ENCODE data around the gene KATNAL1. TPM values are rescaled to one million over a fixed set of nuclear protein-coding genes. Genes with fewer than 3 reads are reported as not detected.

The KATNAL1 gene
- total RNA-seq, 1 donor from 2014 or later = 95.3 TPM

DNA sequence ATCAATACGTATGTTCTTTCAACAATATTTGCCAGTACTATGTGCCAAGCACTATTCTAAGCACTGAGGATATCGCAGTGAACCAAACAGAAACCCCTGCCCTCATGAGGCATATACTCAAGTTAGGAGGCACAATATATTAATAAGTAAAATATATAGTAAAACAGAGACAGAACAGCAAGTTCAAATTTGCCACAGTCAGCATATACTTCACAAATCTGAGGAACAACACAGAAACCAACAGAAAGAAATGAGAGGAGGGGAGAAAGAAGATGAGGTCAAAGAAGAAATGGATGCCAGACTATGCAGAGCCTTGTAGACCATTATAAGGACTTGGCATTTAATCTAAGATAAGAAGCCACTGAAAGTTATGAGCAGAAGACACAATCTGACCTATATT is 59.9 kb downstream of the KATNAL1 start:
- intact Hi-C loops (cut with DNase I) = no loop called here
- DNase-seq (ENCODE audit: low spot score) = no peak

- intact Hi-C loops (cut with DNase I) = no loop called here
- no peak for DNase-seq (ENCODE audit: low spot score)
Measured at GRCh38 chr13:30241532-30241931, 65.8 kb downstream of the KATNAL1 start.

DNA sequence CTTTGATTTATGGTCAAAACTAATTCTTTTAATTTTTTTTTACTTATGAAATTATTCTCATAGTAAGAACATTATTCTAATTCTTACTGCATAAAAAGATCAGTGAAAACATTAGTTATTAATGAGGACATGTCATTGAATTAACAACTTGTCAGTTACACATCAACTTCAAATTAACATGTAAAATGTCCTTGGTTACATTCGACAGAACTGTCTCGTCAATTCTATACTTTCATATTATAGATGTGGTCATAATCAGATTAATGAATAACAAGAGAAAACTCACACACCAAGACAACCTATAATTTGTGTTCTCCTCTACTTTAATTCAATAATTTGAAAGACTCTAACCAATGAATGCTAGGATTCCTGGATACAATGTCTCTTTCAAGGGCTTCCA is 66.7 kb downstream of the KATNAL1 start:
- DNase-seq (ENCODE audit: low spot score) = no peak
- intact Hi-C loops (cut with DNase I) = no loop called here

- intact Hi-C loops (cut with DNase I) = no loop called here
Measured at GRCh38 chr13:30235216-30235615, 72.1 kb downstream of the KATNAL1 start.

DNA sequence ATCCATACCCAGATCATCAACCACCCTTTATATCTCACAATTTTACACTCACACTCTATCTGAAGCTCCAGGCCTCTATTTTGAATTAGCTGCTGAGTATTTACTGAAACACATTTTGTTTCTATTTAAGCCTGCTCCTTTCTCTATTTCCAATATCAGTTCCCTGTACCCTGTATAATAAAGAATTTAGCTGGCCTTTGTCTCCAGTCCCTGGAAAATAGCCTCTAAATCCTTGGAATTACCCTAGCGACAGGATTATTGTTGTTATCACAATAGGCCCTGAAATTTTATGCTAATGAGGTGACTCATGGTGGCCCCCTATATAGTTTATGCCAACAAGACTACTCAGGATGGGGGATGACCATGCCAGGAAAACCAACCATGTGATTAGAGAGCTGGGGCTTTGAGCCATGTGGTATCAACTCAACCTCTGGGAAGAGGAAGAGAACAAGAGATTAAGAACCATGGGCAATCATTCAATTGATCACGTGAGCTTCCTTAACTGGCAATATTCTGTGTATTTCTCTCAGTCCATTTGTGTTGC is 72.7 kb downstream of the KATNAL1 start:
- DNase-seq (ENCODE audit: low spot score) = no peak
- intact Hi-C loops (cut with DNase I) = no loop called here

More at GRCh38 chr13:30235216-30235615, 72.1 kb downstream of the KATNAL1 start:
- no peak for DNase-seq (ENCODE audit: low spot score)

DNA sequence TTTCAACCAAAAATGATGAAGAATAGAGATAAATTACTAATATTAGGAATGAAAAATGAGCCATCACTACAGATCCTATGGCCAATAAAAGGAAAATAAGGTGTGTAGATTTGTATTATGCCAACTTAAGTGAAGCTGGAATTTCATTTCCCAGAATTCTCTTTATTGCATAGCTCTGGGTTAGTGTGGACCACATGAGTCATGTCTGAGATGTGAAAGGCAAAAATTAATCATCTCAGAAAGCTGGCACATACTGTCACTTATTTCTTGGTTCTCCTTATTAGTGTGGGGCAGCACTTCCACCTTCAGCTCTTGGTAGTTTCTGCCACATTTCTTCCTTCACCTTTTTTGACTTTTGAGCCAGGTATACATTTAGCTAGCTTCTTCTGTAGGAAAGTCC is 82.6 kb downstream of the KATNAL1 start:
- no peak for DNase-seq (ENCODE audit: low spot score)
- intact Hi-C loops (cut with DNase I) = no loop called here

DNA sequence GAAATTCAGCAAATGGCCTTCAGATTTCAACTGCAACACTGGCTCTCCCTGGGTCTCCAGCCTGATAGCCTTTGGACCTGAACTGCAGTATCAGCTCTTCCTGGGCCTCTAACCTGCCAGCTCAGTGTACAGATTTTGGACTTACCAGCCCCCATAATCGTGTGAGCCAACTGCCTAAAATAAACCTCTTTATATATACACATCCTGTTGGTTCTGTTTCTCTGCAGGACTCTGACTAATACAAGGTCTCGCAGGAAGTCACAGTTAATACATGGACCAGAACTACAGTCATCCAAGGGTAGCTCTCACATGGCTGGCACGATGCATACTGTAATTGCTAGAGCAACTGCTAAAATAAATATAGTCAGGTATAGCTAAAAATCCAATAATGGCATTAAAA is 85.1 kb downstream of the KATNAL1 start:
- intact Hi-C loops (cut with DNase I) = no loop called here
- DNase-seq (ENCODE audit: low spot score) = no peak

DNA sequence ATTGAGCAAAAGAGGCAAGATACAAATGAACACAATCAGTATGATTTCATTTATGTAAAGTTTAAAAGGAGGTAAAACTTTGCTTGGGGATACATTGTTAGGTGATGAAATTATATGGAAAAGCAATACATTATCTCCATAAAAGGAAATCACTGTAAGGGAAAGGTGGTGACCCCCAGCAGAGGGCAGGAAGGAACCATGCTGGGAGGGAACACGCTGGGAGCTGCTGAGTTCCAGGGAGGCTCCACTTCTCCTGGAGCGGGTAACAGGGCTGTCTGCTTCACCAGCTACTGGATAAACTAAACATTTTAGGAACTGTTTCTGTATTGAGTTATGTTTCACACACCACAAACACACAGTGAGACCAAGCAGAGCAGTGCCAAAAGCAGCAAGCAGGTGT is 91.2 kb downstream of the KATNAL1 start:
- intact Hi-C loops (cut with DNase I) = no loop called here
- no peak for DNase-seq (ENCODE audit: low spot score)

DNA sequence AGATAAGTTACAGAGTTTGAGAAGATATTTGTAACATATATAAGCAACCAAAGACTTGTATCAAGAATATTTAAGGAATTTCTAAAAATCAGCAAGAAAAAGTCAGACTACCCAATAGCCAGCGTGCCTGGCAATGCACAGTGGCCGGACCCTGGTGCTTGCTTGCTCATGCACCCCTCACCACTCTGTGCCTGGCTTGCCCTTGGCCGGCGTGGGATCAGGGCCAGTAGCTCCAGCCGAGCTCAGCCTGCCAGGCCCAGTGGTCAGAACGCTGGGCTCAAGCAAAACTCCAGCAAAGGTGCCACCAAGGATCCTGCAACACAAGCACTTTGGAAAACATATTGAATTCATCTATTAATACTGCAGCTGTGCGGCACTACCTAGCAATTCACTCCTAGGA is 95.1 kb downstream of the KATNAL1 start:
- intact Hi-C loops (cut with DNase I) = no loop called here
- DNase-seq (ENCODE audit: low spot score) = no peak

DNA sequence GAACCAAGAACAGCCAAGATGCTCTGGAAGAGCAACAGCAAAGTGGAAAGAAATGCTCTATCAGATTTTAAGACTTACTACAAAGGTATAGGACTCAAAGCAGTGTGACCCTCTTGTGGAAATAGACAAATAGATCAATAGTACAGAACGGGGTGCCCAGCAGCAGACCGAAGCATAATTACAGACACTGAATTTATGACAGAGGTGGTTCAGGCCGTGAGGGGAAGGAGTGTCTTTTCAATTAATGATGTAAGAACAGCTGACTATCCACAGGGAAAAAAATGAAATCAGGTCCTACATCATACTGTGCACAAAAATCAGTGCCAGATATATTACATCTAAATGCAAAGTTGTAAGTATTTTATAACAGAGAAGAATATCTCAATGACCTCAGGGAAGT is 95.6 kb downstream of the KATNAL1 start:
- intact Hi-C loops (cut with DNase I) = no loop called here
- no peak for DNase-seq (ENCODE audit: low spot score)

GRCh38 chr13:30204564-30204963 is 102.8 kb downstream of the KATNAL1 start:
- intact Hi-C loops (cut with DNase I) = no loop called here
- DNase-seq (ENCODE audit: low spot score) = no peak

- no peak for DNase-seq (ENCODE audit: low spot score)
- intact Hi-C loops (cut with DNase I) = no loop called here
Measured at GRCh38 chr13:30196025-30196424, 111.3 kb downstream of the KATNAL1 start.

DNA sequence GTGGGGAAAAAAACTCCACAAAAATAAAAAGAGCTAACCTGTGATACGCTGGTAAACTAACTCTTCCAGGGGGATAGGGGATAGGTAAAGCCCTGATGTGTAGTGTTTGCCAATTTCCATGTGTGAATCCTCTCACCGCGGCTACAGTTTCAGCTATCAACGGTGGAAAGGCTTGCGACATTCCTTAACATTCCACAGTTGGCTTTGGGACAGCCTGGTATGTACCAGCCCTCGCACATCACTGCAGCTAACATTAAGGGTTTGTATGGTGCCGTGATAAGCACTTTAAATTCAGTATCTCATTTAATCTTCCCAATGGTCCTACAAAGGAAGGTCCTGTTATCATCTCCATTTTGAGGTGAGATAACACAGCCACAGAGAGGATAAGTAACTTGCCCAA is 112.4 kb downstream of the KATNAL1 start:
- no peak for DNase-seq (ENCODE audit: low spot score)

DNA sequence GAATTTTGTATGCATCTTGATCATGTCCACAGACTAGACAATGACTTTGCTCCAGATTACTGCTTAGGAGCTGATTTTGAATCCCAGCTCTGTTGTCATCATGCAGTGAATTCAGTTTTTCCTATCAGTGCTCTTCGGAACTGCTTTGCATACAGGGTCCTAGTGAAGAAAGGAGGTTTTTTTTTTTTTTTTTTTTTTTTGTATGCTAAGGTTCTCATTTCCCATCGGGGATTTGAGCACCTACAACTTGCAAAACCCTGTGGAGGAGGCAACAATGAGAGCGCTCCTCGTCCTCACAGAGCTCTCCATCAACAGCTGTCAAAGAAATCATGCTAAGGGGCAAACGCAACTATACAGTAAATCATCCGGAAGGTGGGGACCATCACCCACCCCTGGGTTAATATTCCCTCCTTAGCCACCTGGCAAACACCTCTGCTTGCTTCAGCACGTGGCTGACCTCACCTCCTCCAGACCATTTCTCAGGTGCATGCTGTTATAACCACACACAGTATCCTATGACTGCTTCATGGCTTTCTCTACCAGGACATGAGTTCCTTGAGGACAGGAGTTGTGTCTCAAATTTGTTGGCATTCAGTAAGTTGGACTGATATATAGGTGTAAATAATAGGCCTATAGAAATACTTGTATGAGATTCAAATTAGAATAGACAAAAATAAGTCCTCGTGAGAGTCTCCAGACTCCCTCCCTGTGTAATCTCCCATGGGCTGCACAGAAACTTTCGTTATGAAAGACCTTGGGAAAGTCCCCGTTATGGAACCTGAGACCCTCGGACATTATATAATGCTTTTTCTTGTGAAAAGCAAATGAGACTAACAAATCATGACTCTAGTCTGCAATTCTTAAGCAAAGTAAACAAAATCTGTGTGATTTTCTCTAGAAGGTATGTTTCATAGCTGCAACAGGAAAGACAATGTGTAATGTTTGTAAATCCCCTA is 113.8 kb downstream of the KATNAL1 start:
- DNase-seq (ENCODE audit: low spot score) = no peak
- intact Hi-C loops (cut with DNase I) = no loop called here

More for the DNA sequence above, 112.4 kb downstream of the KATNAL1 start:
- intact Hi-C loops (cut with DNase I) = no loop called here

- intact Hi-C loops (cut with DNase I) = no loop called here
- no peak for DNase-seq (ENCODE audit: low spot score)
Measured at GRCh38 chr13:30192320-30193093, 114.8 kb downstream of the KATNAL1 start.

DNA sequence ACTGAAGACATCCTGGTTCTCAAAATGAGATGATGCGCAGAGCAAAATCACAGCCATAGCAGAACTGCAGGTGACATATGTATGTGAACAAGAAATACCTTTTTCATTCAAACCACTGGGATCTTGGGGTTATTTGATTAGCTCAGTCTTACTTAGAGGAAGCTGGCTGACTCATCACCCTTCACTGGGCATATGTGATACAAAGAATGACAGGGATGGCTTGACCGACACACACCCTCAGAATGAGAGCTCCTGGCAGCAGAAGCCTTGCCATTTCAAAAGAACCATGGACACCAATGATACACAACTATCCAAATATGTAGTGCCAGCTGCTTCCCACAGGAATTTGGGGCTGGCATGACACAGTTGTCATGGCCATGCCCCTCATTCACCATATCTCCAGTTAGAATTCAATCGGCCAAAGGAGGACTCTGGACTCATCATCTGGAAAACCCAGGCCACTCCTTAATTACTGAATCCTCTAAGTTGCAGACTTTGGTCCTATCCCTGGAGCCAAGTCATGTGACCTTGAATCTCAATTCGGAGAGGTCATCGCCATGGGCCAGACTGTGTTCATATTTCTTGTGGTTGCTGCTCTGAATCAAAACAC is 115.8 kb downstream of the KATNAL1 start:
- intact Hi-C loops (cut with DNase I) = no loop called here
- DNase-seq (ENCODE audit: low spot score) = no peak

GRCh38 chr13:30186634-30187415 is 120.5 kb downstream of the KATNAL1 start:
- DNase-seq (ENCODE audit: low spot score) = no peak
- intact Hi-C loops (cut with DNase I) = no loop called here

DNA sequence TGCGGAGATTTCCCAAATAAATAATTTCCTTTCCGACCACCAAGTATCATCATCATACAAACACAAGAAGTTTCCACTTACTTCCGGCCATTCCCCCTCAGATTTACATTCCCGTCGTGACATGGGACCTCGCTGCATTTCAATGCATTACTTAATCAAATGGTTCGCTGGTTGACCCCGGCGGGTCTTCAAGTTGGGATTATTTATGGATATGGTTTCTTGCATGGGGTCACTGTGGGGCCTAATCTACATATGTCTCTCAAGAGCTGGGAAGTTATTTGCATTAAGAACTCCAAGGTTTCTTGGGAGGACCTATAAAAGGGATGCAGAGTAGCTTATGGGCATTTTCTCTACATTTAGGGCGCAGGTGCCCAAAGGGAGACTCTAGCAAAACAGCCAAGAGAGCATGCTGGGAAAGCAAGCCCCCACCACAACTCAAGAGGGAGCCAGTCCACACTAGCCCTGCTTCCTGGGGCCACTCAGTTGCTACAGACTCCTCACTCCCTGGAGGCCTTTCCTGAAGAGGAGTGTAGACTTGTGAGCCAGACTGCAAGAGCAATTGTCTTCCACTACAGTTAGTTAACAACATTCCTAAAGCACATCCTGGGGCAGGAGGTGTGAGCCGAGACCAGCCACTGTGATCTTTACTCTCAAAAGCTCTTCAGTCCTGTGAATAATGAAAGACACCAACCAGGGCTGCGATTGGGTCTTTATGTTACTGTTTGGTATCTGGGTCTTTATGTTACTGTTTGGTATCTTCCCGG is 125.3 kb downstream of the KATNAL1 start:
- intact Hi-C loops (cut with DNase I) = no loop called here
- no peak for DNase-seq (ENCODE audit: low spot score)

Data from cardiac septum (tissue), 1 donor.